ENCODE measurements around the gene POP7.
"Not testable (repeated sequence)": the region's sequence is repeated elsewhere in the genome, so short reads cannot be mapped to it uniquely, and the experiment has no call there.

The POP7 gene

DNA sequence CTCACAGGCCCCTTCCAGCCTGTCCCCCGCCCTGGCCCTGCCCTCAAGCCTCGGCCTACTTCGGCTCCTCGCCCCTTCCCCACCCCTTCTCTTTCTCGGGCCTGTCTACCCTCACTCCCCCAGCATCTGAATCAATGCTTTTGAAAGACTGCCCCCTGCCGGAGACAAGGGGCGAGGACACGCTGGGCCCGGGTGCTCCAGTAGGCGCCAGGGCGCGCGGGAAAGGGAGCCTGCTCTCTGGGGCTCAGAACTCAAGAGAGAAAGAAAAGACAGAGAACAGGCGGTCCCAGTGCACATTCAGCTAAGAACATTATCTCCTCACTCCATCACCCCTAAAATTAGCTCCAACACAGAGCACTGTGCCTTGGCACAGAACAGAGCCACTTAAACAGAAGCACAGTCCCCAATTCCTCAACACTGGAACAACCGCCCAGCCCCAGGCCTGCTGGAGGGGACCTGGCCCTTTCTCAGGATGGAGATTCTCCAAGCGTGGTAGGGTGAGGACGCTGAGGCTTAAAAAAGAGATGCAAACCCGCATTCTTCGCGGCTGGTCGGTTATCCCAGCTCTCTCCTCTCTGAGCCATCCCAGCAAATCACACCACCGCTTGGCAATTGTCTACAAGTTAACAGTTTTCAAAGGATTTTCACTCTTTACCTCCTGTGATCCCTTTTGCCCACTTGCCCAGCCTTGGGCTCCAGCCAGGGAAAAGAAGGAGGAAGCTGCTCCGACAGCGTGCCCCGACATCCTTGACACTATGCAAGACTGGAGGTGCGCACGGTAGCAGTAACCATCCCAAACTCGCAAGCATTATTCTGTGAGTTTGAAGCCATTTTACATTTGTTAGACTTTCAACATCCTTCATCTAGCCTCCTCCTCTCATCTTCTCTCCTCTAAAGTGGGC lies 14.0 kb upstream of the POP7 start:
- DNase-seq (ENCODE audit: low read depth), result peak; percentile 44

- no peak for DNase-seq (ENCODE audit: low read depth)
These were observed 13.4 kb upstream of the POP7 start for GRCh38 chr7:100692578-100692961.

DNA sequence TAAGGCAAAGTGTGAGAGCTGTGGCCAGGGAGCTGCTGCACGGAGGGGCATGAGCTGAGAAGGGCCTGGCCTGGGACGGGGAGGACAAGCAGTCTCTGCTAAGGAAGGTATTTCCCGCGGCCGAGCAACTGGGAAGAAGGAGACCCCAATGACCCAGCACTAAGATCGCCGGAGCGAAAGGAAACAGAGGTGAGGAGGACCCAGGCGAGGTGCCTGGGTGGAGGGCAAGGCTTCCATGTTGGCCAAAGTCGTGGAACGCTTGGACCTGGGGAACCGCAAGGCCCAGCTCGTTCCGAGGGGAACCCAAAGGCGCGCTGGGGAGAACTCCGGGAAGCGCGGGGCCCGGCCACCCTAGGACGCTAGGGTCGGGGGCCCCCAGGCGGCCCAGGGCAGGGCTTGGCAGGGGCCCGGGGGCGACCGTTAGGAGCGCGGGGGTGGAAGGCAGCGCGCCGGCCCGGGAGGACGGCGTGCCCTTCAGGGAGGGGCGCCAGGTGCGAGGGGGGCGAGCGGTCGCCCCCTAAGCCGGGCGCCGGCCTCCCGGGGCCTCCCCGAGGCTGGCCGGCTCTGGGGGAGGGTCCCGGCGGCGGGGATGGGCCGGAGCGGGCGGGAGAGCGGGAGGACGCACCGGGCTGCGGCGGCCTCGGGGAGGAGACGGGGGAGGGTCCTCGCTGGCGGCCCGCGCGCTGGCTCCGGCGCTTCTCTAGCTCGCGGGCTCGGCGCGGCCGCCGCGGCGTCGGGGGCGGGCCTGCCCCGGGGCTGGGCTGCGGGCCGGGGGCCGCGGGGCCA lies 12.4 kb upstream of the POP7 start:
- DNase-seq (ENCODE audit: low read depth), result no peak

- DNase-seq (ENCODE audit: low read depth), result peak; percentile 61
These were observed 11.7 kb upstream of the POP7 start, which contains the start of gene GIGYF1 for GRCh38 chr7:100694098-100694745. Gene GIGYF1, minus strand, starts transcription at chr7:100694250. Its CDS starts 6,012 bp downstream, at chr7:100688238.

DNA sequence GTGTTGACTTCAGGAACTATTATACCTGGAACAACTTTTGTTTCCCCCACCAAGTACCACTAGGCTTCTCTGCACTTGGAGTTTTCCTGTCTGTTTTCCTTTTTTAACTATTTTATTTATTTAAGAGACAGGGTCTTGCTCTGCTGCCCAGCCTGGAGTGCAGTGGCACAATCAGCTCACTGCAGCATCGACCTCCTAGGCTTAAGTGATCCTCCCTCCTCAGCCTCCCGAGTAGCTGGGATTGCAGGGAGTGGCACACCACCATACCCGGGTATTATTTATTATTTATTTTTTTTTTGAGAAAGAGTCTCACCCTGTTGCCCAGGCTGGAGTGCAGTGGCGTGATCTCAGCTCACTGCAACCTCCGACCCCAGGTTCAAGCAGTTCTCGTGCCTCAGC lies 9.8 kb upstream of the POP7 start:
- no peak for DNase-seq (ENCODE audit: low read depth)

- no peak for DNase-seq (ENCODE audit: low read depth)
These were observed 6.9 kb upstream of the POP7 start for GRCh38 chr7:100699018-100699417.

GRCh38 chr7:100701089-100701488 lies 4.8 kb upstream of the POP7 start:
- DNase-seq (ENCODE audit: low read depth), result not testable (repeated sequence)

- peak; percentile 35 for DNase-seq (ENCODE audit: low read depth)
These were observed 585 bp upstream of the POP7 start for GRCh38 chr7:100705320-100705752.

GRCh38 chr7:100706672-100707311 lies 871 bp downstream of the POP7 start:
- no peak for DNase-seq (ENCODE audit: low read depth)

- no peak for DNase-seq (ENCODE audit: low read depth)
These were observed 2.5 kb downstream of the POP7 start for GRCh38 chr7:100708395-100708794.

- no peak for DNase-seq (ENCODE audit: low read depth)
These were observed 4.5 kb downstream of the POP7 start for GRCh38 chr7:100710452-100710851.

DNA sequence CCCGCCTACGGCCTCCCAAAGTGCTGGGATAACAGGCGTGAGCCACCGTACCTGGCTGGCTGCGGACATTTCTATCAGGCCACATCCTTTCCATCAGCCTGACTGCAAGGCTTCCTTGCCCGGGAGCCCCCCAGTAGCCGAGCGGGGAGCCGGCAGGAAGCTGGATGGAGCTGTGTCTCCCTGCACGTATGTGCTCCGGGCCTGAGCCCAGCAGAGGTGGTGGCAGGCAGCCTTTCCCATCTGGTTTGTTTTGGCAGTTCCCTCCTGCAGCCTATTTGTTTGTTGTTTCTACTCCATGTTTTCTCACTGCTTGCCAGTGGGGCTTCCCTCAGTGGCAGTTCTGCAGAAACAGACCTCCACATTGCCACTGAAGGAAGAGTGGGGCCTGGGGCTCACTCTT lies 5.4 kb downstream of the POP7 start:
- no peak for DNase-seq (ENCODE audit: low read depth)

- DNase-seq (ENCODE audit: low read depth), result no peak
These were observed 8.8 kb downstream of the POP7 start for GRCh38 chr7:100714725-100715124.

DNA sequence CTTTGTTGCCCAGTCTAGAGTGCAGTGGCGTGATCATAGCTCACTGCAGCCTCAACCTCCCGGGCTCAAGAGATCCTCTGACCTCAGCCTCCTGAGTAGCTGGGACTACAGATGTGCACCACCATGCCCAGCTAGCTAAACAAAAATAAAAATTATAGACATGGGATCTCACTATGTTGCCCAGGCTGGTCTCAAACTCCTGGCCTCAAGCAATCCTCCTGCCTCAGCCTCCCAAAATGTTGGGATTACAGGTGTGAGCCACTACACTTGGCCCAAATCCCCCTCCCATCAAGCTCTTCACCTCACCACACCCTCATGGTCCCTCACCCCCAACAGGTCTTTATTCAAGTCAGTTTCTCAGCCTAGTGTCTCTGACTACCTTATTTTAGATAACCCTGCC lies 11.2 kb downstream of the POP7 start:
- not testable (repeated sequence) for DNase-seq (ENCODE audit: low read depth)

- no peak for DNase-seq (ENCODE audit: low read depth)
These were observed 13.8 kb downstream of the POP7 start for GRCh38 chr7:100719523-100720278.

GRCh38 chr7:100720279-100720670 lies 14.4 kb downstream of the POP7 start, which contains the start of gene EPO:
Gene EPO, plus strand, starts transcription at chr7:100720468. Its CDS starts 513 bp downstream, at chr7:100720981.
- no peak for DNase-seq (ENCODE audit: low read depth)

- no peak for DNase-seq (ENCODE audit: low read depth)
These were observed 15.0 kb downstream of the POP7 start for GRCh38 chr7:100720671-100721504.

GRCh38 chr7:100721505-100721812 lies 15.5 kb downstream of the POP7 start:
- no peak for DNase-seq (ENCODE audit: low read depth)

DNA sequence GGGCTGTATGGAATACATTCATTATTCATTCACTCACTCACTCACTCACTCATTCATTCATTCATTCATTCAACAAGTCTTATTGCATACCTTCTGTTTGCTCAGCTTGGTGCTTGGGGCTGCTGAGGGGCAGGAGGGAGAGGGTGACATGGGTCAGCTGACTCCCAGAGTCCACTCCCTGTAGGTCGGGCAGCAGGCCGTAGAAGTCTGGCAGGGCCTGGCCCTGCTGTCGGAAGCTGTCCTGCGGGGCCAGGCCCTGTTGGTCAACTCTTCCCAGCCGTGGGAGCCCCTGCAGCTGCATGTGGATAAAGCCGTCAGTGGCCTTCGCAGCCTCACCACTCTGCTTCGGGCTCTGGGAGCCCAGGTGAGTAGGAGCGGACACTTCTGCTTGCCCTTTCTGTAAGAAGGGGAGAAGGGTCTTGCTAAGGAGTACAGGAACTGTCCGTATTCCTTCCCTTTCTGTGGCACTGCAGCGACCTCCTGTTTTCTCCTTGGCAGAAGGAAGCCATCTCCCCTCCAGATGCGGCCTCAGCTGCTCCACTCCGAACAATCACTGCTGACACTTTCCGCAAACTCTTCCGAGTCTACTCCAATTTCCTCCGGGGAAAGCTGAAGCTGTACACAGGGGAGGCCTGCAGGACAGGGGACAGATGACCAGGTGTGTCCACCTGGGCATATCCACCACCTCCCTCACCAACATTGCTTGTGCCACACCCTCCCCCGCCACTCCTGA lies 16.7 kb downstream of the POP7 start:
- DNase-seq (ENCODE audit: low read depth), result no peak

Measured in T-helper 22 cell (primary cell).